A673 (cell line): ENCODE data around the gene RFXANK.

Source experiments
- CTCF ChIP-seq: fragments of 300-800, 200-600 bp; sonication (generic); conservative IDR thresholded peaks from 2 replicates; pipeline ENCODE4 v1.5.1; 2017; ENCODE audit warnings: low read depth, mild to moderate bottlenecking, antibody characterized with exemption, low read length, moderate library complexity, mixed read lengths
- EZH2 ChIP-seq: fragments of 200-600 bp; sonication (generic); IDR thresholded peaks from 2 replicates; pipeline ENCODE4 v1.6.1; 2017; ENCODE audit warnings: borderline replicate concordance, low read depth, mild to moderate bottlenecking, mixed read lengths, antibody characterized with exemption, low read length; ENCODE audit not compliant: poor library complexity, severe bottlenecking

GRCh38 chr19:19152668-19153384, 39.2 kb upstream of the RFXANK start:
- no peak for TF ChIP-seq CTCF
- TF ChIP-seq EZH2 = no peak
